ENCODE results near the gene RNF220.

The RNF220 gene

GRCh38 chr1:44436401-44437106 is 31.5 kb downstream of the RNF220 start:
- DNase-seq (ENCODE audit: low spot score) = no peak

- DNase-seq (ENCODE audit: low spot score) = no peak
These were observed 32.2 kb downstream of the RNF220 start for GRCh38 chr1:44437107-44437716.

- no peak for DNase-seq (ENCODE audit: low spot score)
These were observed 37.7 kb downstream of the RNF220 start for GRCh38 chr1:44442791-44443190.

GRCh38 chr1:44447051-44447810 is 42.2 kb downstream of the RNF220 start:
- DNase-seq (ENCODE audit: low spot score) = no peak

- DNase-seq (ENCODE audit: low spot score) = no peak
These were observed 48.8 kb downstream of the RNF220 start for GRCh38 chr1:44453798-44454349.

GRCh38 chr1:44454704-44455103 is 49.6 kb downstream of the RNF220 start:
- no peak for DNase-seq (ENCODE audit: low spot score)

- DNase-seq (ENCODE audit: low spot score) = no peak
These were observed 55.2 kb downstream of the RNF220 start for GRCh38 chr1:44460107-44460882.

GRCh38 chr1:44464361-44464760 is 59.3 kb downstream of the RNF220 start:
- no peak for DNase-seq (ENCODE audit: low spot score)

GRCh38 chr1:44467566-44467965 is 62.5 kb downstream of the RNF220 start:
- DNase-seq (ENCODE audit: low spot score) = peak; percentile 65

- DNase-seq (ENCODE audit: low spot score) = no peak
These were observed 66.9 kb downstream of the RNF220 start for GRCh38 chr1:44471911-44472453.

- DNase-seq (ENCODE audit: low spot score) = no peak
These were observed 67.8 kb downstream of the RNF220 start for GRCh38 chr1:44472620-44473525.

- DNase-seq (ENCODE audit: low spot score) = no peak
These were observed 71.8 kb downstream of the RNF220 start for GRCh38 chr1:44476891-44477290.

GRCh38 chr1:44481701-44482100 is 76.6 kb downstream of the RNF220 start:
- DNase-seq (ENCODE audit: low spot score) = no peak

GRCh38 chr1:44483089-44483874 is 78.2 kb downstream of the RNF220 start:
- DNase-seq (ENCODE audit: low spot score) = no peak

GRCh38 chr1:44484155-44484688 is 79.2 kb downstream of the RNF220 start:
- no peak for DNase-seq (ENCODE audit: low spot score)

- DNase-seq (ENCODE audit: low spot score) = no peak
These were observed 80.3 kb downstream of the RNF220 start for GRCh38 chr1:44485229-44485933.

GRCh38 chr1:44485934-44486460 is 80.9 kb downstream of the RNF220 start:
- no peak for DNase-seq (ENCODE audit: low spot score)

GRCh38 chr1:44489481-44489880 is 84.4 kb downstream of the RNF220 start:
- DNase-seq (ENCODE audit: low spot score) = no peak

Measured in left forelimb (tissue), 1 donor.